Uterus (tissue), 2 donors: ENCODE measurements around the gene FN1.

Experiments
- POLR2A ChIP-seq, 2 donors: fragments of 450-650 bp; IDR thresholded peaks; one replicate each; pipeline ENCODE4 v1.6.1; 2016; ENCODE audit warnings: antibody characterized with exemption in 2 of 2, mild to moderate bottlenecking in 1 of 2, moderate library complexity in 1 of 2
- TF ChIP-seq, protein P1 (sequence below), 4 experiments: fragments of 200-600 bp in 2 of 4; fragments of 450-650 bp in 2 of 4; sonication (generic) in 2 of 4; IDR thresholded peaks; one replicate each; pipeline ENCODE4 v1.5.1; 2016 to 2019; ENCODE audit warnings: antibody characterized with exemption in 4 of 4, mild to moderate bottlenecking in 2 of 4, moderate library complexity in 1 of 4

DNA sequence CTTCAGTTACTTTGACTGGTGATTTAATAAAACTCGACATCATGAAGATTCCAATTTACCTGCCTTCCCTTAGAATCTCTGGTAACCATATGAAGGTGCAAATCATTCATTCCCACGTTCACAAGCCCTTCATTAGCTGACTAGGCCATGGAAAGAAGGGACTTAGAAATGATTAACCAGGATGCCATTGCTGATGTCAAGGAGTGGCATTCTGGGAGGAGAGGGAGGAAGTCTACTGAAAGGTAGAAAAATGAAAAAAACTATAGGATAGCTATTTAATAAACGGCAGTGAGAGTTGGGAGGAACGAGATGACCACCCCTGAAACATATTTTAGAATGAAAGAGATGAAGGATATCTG, 122.6 kb downstream of the FN1 start:
- TF ChIP-seq, protein P1, sequence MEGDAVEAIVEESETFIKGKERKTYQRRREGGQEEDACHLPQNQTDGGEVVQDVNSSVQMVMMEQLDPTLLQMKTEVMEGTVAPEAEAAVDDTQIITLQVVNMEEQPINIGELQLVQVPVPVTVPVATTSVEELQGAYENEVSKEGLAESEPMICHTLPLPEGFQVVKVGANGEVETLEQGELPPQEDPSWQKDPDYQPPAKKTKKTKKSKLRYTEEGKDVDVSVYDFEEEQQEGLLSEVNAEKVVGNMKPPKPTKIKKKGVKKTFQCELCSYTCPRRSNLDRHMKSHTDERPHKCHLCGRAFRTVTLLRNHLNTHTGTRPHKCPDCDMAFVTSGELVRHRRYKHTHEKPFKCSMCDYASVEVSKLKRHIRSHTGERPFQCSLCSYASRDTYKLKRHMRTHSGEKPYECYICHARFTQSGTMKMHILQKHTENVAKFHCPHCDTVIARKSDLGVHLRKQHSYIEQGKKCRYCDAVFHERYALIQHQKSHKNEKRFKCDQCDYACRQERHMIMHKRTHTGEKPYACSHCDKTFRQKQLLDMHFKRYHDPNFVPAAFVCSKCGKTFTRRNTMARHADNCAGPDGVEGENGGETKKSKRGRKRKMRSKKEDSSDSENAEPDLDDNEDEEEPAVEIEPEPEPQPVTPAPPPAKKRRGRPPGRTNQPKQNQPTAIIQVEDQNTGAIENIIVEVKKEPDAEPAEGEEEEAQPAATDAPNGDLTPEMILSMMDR (IDR thresholded peaks at IDR 0.05) = no peak
- no peak for TF ChIP-seq POLR2A (IDR thresholded peaks at IDR 0.05)
